GM18505 (cell line): ENCODE data around the gene TAF3.
"Not testable (repeated sequence)": the region's sequence is repeated elsewhere in the genome, so short reads cannot be mapped to it uniquely, and the experiment has no call there.

Experiments
- ATAC-seq: cut with Tn5 transposase; IDR thresholded peaks from one replicate; pipeline ENCODE4 v1.9.1; 2021; ENCODE audit not compliant: unreplicated experiment
- POLR2A ChIP-seq: IDR thresholded peaks from 4 replicates; pipeline ENCODE4 v1.6.1; 2011; ENCODE audit warnings: borderline replicate concordance; ENCODE audit not compliant: insufficient read depth, insufficient read length; ENCODE audit errors: extremely low read depth

The TAF3 gene

DNA sequence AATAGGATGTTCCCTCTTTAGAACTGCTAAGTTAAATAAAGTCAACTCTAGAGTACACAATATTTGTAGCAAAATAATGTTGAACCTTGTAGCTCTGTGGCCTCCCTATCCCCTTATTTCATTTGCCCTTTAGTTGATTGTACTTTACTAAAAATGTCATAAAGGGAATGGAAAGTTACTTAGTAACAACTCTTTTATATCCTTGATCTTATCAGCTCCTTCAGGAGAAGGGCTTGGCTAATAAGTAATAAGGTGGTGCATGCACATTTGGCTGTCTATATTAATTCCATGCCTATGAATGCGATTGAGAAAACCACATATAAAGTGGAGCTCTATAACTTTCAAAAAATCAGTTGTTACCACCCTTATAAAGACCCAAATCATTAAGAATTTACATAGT is 194.7 kb downstream of the TAF3 start:
- no peak for ATAC-seq
- no peak for TF ChIP-seq POLR2A

DNA sequence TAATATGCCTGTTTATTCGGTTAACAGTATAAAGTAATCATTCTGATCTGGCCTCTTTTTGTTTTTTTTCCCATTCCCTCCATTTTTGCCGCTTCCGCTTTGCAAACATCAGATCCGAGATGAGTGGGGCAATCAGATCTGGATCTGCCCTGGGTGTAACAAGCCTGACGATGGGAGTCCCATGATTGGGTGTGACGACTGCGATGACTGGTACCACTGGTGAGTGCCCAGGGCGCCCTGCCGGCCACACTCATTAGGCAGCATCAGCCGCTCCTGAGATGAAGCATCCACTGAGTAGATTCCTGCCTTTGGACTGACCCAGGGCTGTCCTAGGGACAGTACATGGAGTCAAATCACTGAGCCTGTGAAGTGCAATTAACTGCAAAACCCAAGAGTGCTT is 195.3 kb downstream of the TAF3 start:
- ATAC-seq, result no peak
- no peak for TF ChIP-seq POLR2A

DNA sequence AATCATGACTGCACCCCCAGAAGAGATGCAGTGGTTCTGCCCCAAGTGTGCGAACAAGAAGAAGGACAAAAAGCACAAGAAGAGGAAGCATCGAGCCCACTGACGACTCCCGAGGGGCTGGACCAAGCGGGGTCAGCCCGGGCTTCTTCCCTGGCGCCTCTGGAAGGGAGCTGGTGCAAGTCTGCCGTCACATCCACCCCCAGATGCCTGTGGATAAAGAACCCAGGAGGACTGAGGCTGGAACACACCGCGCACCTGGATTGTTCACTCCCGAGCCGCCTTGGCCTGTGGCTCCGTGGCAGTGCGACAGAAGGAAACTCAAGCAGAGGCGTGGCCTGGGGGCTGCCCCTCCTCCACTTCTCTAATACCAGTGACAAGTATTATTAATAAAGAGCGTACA is 196.3 kb downstream of the TAF3 start:
- TF ChIP-seq POLR2A, result no peak
- ATAC-seq, result no peak

DNA sequence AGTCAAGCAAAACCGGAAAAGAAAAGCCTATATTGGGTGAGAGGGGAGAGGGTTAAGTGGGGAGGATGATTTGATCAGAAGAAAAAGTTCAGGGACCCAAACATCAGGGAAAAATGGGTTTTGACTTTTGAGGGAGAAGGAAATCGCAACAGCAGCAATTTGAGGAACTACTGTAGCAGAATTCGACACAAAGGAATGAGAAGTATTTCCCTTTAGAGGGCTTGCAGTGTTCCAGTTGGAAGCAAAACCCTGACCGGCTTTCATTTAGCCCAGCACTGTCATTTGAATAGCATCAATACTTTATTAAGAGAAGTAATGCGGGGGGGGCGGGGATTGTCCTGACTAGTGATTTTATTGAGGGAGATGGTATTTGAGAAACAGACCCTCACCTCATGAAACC is 199.0 kb downstream of the TAF3 start:
- no peak for ATAC-seq
- no peak for TF ChIP-seq POLR2A

DNA sequence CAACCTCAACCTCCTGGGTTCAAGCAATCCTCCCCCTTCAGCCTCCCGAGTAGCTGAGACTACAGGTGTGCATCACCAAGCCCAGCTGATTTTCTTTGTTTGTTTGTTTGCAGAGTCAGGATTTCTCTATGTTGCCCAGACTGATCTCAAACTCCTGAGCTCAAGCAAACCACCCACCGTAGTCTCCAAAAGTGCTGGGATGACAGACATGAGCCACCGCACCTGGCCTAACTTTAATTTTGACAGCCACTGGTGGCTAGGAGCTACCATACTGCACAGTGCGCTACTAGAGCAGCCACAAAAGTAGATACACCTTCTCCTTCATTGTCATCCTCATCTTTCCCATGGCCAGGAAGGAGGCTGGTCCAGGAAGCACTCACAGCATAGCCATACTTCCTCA is 205.0 kb downstream of the TAF3 start:
- ATAC-seq, result no peak
- TF ChIP-seq POLR2A, result no peak

DNA sequence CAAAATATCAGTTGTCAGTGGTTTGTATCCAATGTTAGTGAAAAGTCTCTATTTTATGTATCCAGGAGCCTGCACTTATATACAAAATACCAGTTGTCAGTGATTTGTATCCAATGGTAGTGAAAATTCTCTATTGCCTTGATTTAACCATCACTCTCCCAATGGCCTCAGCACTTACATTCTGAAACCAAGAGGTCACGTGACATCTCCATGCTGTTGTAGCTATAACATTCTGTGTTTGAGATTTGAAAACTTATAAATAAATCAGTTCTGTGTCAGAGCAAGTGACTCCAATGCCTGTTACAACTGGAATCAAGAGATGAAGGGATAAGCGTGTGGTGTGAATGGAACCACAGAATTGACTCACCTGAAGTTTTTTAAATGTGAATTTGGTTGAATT is 205.5 kb downstream of the TAF3 start:
- no peak for ATAC-seq
- TF ChIP-seq POLR2A, result no peak

DNA sequence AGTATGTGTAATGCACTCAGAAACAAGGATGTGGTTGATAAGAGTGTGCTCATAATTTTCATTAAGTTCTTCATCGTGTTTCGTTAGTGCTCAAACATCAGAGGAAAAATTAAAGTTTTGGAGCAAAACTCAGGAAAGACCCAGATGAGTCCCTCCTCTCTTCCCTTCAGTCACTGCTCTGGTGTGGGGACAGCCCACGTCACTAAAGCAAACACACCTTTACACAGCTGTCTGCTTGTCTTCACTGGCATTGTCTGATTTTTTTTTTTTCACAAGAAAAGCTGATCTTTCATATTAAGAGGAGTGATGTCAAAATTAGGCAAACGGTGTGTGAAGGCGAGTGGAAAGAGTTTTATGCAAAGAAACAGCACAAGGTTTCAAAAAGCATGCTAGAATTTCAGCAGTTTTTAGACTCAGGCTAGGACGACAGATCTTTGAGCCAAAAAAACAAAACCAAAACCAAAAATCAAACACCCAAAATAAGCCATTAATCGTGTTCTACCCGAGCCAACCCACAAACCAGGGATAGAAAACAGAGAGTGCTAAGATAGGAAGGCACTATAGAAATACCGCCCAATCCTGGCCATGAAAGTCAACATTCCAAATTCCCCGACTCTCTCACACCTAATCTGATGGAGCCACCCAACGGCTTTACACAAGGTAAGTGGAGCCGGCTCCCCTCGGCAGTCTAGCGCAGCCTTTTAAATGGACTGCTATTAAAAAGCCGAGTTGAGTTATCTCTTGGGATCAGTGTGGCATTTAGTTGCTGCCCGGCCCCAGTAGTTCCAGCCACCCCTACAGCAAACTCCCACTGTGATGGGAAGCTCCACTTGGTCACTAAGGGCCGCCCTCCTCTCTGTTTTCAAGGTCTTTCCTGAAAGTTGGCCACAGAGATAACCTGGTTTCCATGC is 208.3 kb downstream of the TAF3 start:
- no peak for ATAC-seq
- TF ChIP-seq POLR2A, result no peak

DNA sequence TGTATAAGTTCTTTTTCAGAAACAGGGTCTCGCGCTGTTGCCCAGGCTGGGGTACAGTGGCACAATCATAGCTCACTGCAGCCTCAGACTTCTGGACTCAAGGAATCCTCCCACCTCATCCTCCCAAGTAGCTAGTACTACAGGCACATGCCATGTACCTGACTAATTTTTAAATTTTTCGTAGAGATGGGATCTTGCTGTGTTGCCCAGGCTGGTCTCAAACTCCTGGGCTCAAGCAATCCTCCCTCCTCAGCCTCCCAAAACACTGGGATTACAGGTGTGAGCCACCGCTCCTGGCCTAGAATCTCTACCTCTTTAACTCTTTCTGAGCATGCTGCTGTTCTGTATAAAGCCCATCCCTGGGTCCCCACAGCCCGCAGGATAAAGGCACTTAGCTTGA is 212.9 kb downstream of the TAF3 start:
- ATAC-seq, result not testable (repeated sequence)

DNA sequence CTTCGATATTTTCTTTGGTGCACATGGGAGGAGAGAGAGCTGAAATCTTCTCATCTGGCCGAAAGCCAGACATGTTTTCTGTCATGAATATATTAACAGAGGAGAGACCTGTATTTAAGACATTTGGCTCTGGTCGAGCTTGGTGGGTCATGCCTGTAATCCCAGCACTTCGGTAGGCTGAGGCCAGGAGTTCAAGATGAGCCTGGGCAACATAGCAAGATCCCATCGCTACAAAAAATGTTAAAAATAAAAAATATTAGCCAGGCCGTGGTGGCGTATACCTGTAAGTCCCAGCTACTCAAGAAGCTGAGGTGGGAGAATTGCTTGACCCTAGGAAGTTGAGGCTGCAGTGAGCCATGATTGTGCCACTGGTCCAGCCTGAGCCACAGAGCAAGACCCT is 214.3 kb downstream of the TAF3 start:
- no peak for ATAC-seq
- no peak for TF ChIP-seq POLR2A

DNA sequence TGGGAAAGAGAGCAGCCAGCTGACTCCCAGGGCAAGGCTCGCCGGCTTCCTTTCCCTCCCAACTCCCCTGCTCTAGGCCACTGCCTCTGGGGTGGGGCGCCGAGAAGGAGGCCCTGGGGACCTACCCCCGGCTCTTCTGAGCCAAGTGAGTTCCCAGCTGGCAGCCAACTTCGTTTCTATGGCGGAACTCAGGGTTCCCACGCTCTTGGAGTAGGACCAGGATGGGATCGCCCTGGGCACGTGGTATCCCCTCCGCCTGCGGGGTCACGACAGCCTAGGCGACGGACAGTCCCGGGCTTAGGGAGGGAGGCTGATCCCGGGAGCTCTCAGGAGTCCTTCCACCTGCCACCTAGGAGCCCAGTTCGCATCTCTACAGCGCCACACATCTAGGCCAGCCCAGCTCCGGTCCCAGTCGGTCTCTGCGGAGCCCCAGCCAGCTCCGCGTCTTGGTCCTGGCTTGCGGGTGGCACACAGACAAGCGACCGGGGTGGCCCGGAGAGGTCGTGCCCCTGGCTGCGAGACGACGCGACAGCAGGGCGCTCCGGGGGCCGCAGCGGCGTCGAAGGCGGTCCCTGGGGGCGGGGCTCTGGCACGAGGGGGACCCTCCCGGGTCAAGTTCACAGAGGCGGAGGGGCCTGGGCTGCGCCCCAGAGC is 215.6 kb downstream of the TAF3 start:
- no peak for TF ChIP-seq POLR2A
- ATAC-seq, result no peak

DNA sequence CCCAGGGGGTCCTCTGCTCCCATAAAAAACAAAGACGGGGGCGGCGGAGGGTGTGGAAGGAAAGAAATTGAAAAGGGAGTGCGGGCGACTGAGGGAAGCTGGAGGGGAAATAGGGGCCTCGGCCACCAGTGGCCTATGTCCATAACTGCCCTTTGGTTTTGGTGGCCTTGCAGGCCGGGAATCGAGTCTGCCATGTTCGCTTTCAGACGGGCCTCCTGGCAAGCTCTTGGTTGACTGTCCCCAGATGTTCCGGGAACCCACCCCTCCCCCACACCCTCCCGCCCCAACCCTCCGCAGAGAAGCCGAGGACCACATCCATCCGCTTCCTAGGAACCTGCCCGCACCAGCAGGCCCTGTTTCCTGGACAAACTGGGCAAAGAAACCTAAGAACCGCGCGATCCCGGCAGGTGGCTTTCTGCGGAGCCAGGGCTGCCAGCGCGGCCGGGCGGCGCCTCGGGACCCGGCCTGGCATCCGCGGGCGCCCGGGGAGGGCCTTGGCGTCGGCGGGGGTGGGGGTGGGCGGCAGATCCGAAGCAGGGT is 216.2 kb downstream of the TAF3 start:
- no peak for TF ChIP-seq POLR2A
- no peak for ATAC-seq

DNA sequence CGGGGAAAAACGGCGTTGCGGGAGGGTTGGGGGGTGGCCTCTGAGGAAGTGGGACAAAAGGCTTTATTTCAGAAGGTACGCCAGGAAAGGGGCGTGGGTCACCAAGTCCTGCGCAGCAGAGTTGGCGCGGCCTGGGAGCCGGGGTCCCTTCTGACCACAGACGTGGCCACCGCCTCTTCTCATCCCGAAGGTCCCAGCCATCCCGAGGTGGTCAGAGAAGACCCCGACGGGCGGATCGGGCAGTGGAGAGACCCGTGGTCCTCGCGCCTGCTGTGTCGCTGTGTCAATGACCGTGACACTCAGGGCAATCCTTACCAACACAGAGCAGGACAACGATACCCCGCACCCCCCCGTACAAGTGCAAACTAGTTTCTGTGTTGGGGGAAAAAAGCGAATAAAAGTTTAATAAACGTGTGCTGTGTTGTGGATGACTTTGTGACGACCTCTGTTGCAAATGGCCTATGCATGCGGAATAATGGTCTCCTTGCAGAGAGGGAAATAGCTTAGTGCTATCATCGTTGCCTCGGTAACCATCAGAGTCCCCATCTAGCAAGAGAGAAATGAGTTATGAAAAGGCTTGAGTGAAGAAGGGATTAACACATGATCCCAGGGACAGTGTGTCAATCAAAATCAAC is 216.8 kb downstream of the TAF3 start:
- no peak for ATAC-seq
- no peak for TF ChIP-seq POLR2A

DNA sequence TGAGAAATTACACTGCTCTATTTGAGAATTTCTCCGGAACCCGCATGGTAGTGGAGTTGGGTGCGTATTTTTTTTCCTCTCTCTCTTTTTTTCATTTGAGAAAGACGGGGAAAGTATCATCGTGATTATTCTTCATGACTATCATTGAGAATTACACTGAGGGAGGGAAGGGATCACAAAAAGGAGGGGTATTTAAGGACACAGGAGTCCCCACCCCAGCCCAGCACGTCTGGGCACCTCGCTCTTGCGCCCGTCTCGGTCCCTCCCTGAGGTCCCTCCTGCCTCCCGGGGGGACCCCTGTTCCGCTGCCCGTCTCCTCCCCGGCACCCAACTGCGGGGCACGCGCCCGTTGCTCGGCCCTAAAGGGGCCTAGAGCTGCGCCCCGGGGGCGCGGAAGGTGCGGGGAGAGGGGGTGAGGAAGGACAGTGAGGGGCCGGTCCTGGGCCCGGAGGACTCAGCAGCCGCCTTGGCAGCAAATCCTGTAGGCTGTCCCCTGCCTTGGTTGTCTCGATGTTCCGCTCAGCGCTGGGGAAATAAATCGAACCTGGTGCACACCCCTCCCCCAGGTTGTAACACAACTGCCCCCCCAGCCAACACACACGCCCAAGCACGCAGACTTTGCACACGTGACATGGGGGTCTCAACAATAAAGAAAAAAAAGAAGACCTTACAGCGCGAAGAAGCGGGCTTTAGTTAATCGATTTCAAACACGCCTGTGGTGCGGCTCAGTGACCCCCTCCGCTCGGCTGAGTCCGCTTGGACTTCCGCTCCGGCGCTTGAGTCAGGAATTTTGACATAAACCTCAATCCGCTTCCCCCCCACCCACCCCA is 217.6 kb downstream of the TAF3 start:
- no peak for TF ChIP-seq POLR2A
- no peak for ATAC-seq
